PFSK-1 (cell line): ENCODE results near the gene MMD.

Experiments used
- POLR2AphosphoS5 ChIP-seq: IDR thresholded peaks from 2 replicates; pipeline ENCODE4 v1.6.1; 2012; ENCODE audit warnings: low read depth, mild to moderate bottlenecking, control low read depth, low read length, moderate library complexity
- TAF1 ChIP-seq: IDR thresholded peaks from 2 replicates; pipeline ENCODE4 v1.6.1; 2012; ENCODE audit warnings: low read length, control low read depth, borderline replicate concordance; ENCODE audit not compliant: insufficient read depth

GRCh38 chr17:55448681-55449080 lies 27.0 kb upstream of the MMD start:
- TF ChIP-seq POLR2AphosphoS5 (no peak), TAF1 (no peak)
